K562 (cell line): ENCODE data around the gene SMARCB1. TPM values are rescaled to one million over a fixed set of nuclear protein-coding genes. Genes with fewer than 3 reads are reported as not detected.

ENCODE experiments used
- ATAC-seq: fragments of 200-7000 bp; cut with Tn5 transposase; 3 replicates; pipeline ENCODE4 v1.9.1; 2020; ENCODE audit warnings: moderate library complexity
- BruUV-seq: library from RNA; stranded (reverse); fragments of 400-500 nt; replicated peaks from 2 replicates; lab custom pipeline; 2021; lab: Mats Ljungman, UMichigan
- CTCF ChIA-PET: fragments of 300-600 bp; formaldehyde crosslinking; extraction: SDS; loops from one replicate; lab custom pipeline; 2021; ENCODE audit warnings: low intra/inter-chr PET ratio; lab: Yijun Ruan, JAX
- POLR2A ChIA-PET: fragments of 300-600, 350-650 bp; sonication (Branson Sonifier 250); formaldehyde crosslinking; extraction: SDS; loops from one replicate; lab custom pipeline; 2021; ENCODE audit warnings: antibody characterized with exemption, inconsistent platforms; lab: Yijun Ruan, JAX
- DNase-seq, 4 experiments: peaks; one replicate each; pipeline versions ENCODE4 v3.0.0 to v3.0.0-alpha.2; 2011 to 2018; ENCODE audit warnings: low spot score in 3 of 4, mixed read lengths in 3 of 4; ENCODE audit errors: extremely low read depth in 1 of 4
- FAIRE-seq: peaks from 2 replicates; lab custom pipeline; 2011; peaks lifted over from hg19 to GRCh38; lab: Jason Lieb, UNC
- H2AFZ ChIP-seq: 2 replicates; pipeline ENCODE4 v1.6.0; 2011; ENCODE audit warnings: low read depth, low read length, control low read depth, inconsistent platforms
- H3K27ac ChIP-seq: fragments of 200-600 bp; 3 replicates; pipeline ENCODE4 v1.8.0; 2011; ENCODE audit warnings: low read depth, mild to moderate bottlenecking, control low read depth, inconsistent platforms, low read length, moderate library complexity, mixed read lengths; ENCODE audit errors: extremely low read depth
- H3K27me3 ChIP-seq, 2 experiments: fragments of 300-600 bp in 1 of 2; 2 replicates in 1 of 2; 3 replicates in 1 of 2; pipeline versions ENCODE4 v1.6.0 to v1.8.0; 2011; ENCODE audit warnings: inconsistent platforms in 2 of 2, low read length in 2 of 2, mild to moderate bottlenecking in 1 of 2, mixed read lengths in 1 of 2, moderate library complexity in 1 of 2; ENCODE audit not compliant: control insufficient read depth in 2 of 2, insufficient read depth in 2 of 2
- H3K36me3 ChIP-seq: fragments of 300-600 bp; 3 replicates; pipeline ENCODE4 v1.8.0; 2011; ENCODE audit warnings: mild to moderate bottlenecking, low read length, inconsistent platforms; ENCODE audit not compliant: control insufficient read depth, insufficient read depth
- H3K4me1 ChIP-seq, 2 experiments: fragments of 200-600 bp in 1 of 2; replicated peaks in 1 of 2; 2 replicates in 1 of 2; 3 replicates in 1 of 2; pipeline versions ENCODE4 v1.5.1 to v1.8.0; 2011; ENCODE audit warnings: inconsistent platforms in 2 of 2, low read length in 2 of 2, mild to moderate bottlenecking in 1 of 2, mixed read lengths in 1 of 2, moderate library complexity in 1 of 2; ENCODE audit not compliant: control insufficient read depth in 2 of 2, insufficient read depth in 2 of 2
- H3K4me2 ChIP-seq: 2 replicates; pipeline ENCODE4 v1.6.1; 2011; ENCODE audit warnings: low read length, control low read depth, inconsistent platforms, mixed read lengths; ENCODE audit not compliant: insufficient read depth
- H3K4me3 ChIP-seq: fragments of 200-600 bp; sonication (generic), shearing (Covaris generic); 2 replicates; pipeline ENCODE4 v1.5.1; 2016; ENCODE audit warnings: control low read depth, inconsistent platforms
- H3K79me2 ChIP-seq: fragments of 200-600 bp; 3 replicates; pipeline ENCODE4 v1.8.0; 2011; ENCODE audit warnings: low read length, inconsistent platforms; ENCODE audit not compliant: control insufficient read depth, insufficient read depth
- H3K9ac ChIP-seq, 2 experiments: 2 replicates each; pipeline versions ENCODE4 v1.6.0 to v1.6.1; 2011; ENCODE audit warnings: low read depth in 2 of 2, low read length in 2 of 2, control low read depth in 1 of 2, inconsistent platforms in 1 of 2, mild to moderate bottlenecking in 1 of 2, mixed read lengths in 1 of 2; ENCODE audit not compliant: insufficient read depth in 1 of 2
- H3K9me1 ChIP-seq: one replicate; pipeline ENCODE4 v1.6.0; 2011; ENCODE audit warnings: inconsistent platforms, mild to moderate bottlenecking, low read length, moderate library complexity; ENCODE audit not compliant: control insufficient read depth, insufficient read depth
- H3K9me3 ChIP-seq: replicated peaks from 2 replicates; pipeline ENCODE4 v1.5.1; 2011; ENCODE audit warnings: low read depth, low read length, inconsistent platforms; ENCODE audit not compliant: control insufficient read depth, insufficient read depth
- H4K20me1 ChIP-seq: replicated peaks from 2 replicates; pipeline ENCODE4 v1.6.1; 2011; ENCODE audit warnings: low read length, inconsistent platforms, mixed read lengths; ENCODE audit not compliant: control insufficient read depth, insufficient read depth
- BCOR ChIP-seq: fragments of 450-650 bp; IDR thresholded peaks from 2 replicates; pipeline ENCODE4 v1.6.1; 2016
- CXXC5 ChIP-seq: fragments of 250-450 bp; sonication (Bioruptor Pico); IDR thresholded peaks from 2 replicates; pipeline ENCODE4 v1.8.0; 2022; ENCODE audit warnings: inconsistent platforms, mild to moderate bottlenecking, moderate library complexity
- ETV6 ChIP-seq, 3 experiments: fragments of 150-350 bp in 1 of 3; sonication (generic) in 1 of 3; formaldehyde crosslinking in 1 of 3; IDR thresholded peaks; 2 replicates each; pipeline versions ENCODE4 v1.6.1 to v1.8.0; 2014 to 2022; ENCODE audit warnings: borderline replicate concordance in 2 of 3, low read depth in 2 of 3, antibody characterized with exemption in 1 of 3, low read length in 1 of 3, mild to moderate bottlenecking in 1 of 3, missing genetic modification reagents in 1 of 3
- KLF6 ChIP-seq: fragments of 250-450 bp; sonication (Bioruptor Pico); IDR thresholded peaks from 2 replicates; pipeline ENCODE4 v1.4.0; 2020; ENCODE audit warnings: mild to moderate bottlenecking, moderate library complexity, borderline replicate concordance
- NR2C1 ChIP-seq, 2 experiments: fragments of 450-650 bp; IDR thresholded peaks; 2 replicates each; pipeline ENCODE4 v1.6.1; 2017; ENCODE audit warnings: mild to moderate bottlenecking in 2 of 2, antibody characterized with exemption in 1 of 2, inconsistent platforms in 1 of 2, missing compliant biosample characterization in 1 of 2, missing genetic modification characterization in 1 of 2
- NR2C2 ChIP-seq, 2 experiments: fragments of 200-800 bp in 1 of 2; sonication (Bioruptor generic) in 1 of 2; sonication (generic) in 1 of 2; formaldehyde crosslinking in 1 of 2; IDR thresholded peaks; 2 replicates each; pipeline versions ENCODE4 v1.6.1 to v1.8.0; 2016 to 2022; ENCODE audit warnings: mild to moderate bottlenecking in 1 of 2, missing compliant biosample characterization in 1 of 2, missing genetic modification characterization in 1 of 2, missing genetic modification reagents in 1 of 2
- NR4A1 ChIP-seq, 2 experiments: fragments of 250-450 bp in 1 of 2; fragments of 450-650 bp in 1 of 2; sonication (Bioruptor Pico) in 1 of 2; IDR thresholded peaks; 2 replicates each; pipeline versions ENCODE4 v1.4.0 to v1.6.1; 2016 to 2020; ENCODE audit warnings: mild to moderate bottlenecking in 2 of 2, missing compliant biosample characterization in 1 of 2, missing genetic modification characterization in 1 of 2, moderate library complexity in 1 of 2
- RBFOX2 ChIP-seq: fragments of 200-400 bp; formaldehyde crosslinking; IDR thresholded peaks from 2 replicates; pipeline ENCODE4 v1.6.1; 2017; ENCODE audit warnings: low read depth, mild to moderate bottlenecking, low read length, moderate library complexity
- ZKSCAN3 ChIP-seq: fragments of 250-450 bp; sonication (Bioruptor Pico); IDR thresholded peaks from 2 replicates; pipeline ENCODE4 v1.4.0; 2020
- ZNF431 ChIP-seq: sonication (generic); formaldehyde crosslinking; IDR thresholded peaks from 2 replicates; pipeline ENCODE4 v1.8.0; 2022; ENCODE audit warnings: mild to moderate bottlenecking, missing genetic modification reagents
- ZNF583 ChIP-seq: fragments of 250-450 bp; sonication (Bioruptor Pico); IDR thresholded peaks from 2 replicates; pipeline ENCODE4 v1.4.0; 2020
- ZNF699 ChIP-seq: fragments of 250-450 bp; sonication (Bioruptor Pico); IDR thresholded peaks from 2 replicates; pipeline ENCODE4 v1.8.0; 2021; ENCODE audit warnings: mild to moderate bottlenecking, moderate library complexity; ENCODE audit not compliant: insufficient replicate concordance
- WGBS: fragments of 100-300 bp; shearing (Covaris generic); methylation state at CpG from one replicate; pipeline ENCODE4 v1.1.6; 2016; ENCODE audit warnings: low coverage, mixed read lengths; ENCODE audit not compliant: insufficient coverage; ENCODE audit errors: missing lambda C conversion rate; 5-methylcytosine and 5-hydroxymethylcytosine counted together
- in situ Hi-C: fragments of 300-500 bp; cut with MboI; formaldehyde crosslinking; loops from 4 replicates; pipeline ENCODE4 v1.15.0; 2018; ENCODE audit warnings: inconsistent platforms, mixed read lengths
- intact Hi-C: fragments of 100-400 bp; cut with micrococcal nuclease; formaldehyde crosslinking; loops from 2 replicates; pipeline ENCODE4 v1.14.2; 2022
- polyA plus RNA-seq, 8 experiments: library from polyadenylated mRNA; depleted of rRNA in 4 of 8; stranded (reverse) in 5 of 8; unstranded in 3 of 8; fragments of >200 nt; fragmentation: Nextera tagmentation in 2 of 8; fragmentation: Illumina TruSeq in 1 of 8; extraction: Ambion mirVana in 2 of 8; extraction: Trizol in 1 of 8; gene quantifications; 2 replicates each; pipeline versions ENCODE4 v1.2.1 to v1.2.3, GENCODE V29; 2011 to 2014; ENCODE audit warnings: inconsistent platforms in 1 of 8, missing spikeins in 1 of 8
- total RNA-seq, 7 experiments: library from RNA; depleted of rRNA in 6 of 7; stranded (reverse); fragments of >200 nt in 6 of 7; fragmentation: Illumina TruSeq in 2 of 7; extraction: Trizol in 2 of 7; gene quantifications; 2 replicates each; pipeline versions ENCODE4 v1.2.1 to v1.2.3, GENCODE V29; 2011 to 2021; ENCODE audit warnings: low replicate concordance in 1 of 7
- TF ChIP-seq, protein P1 (sequence below): fragments of 450-650 bp; IDR thresholded peaks from 2 replicates; pipeline ENCODE4 v1.6.1; 2016; ENCODE audit warnings: antibody characterized with exemption

SMARCB1 gene
- total and polyA plus RNA-seq, 9 of the 15 experiments (the other 6 are each of a cell fraction or from before 2014, with no cell fraction given): 1.2 to 113 (median 65.4) TPM

GRCh38 chr22:23772315-23772648 is 14.5 kb upstream of the SMARCB1 start:
- intact Hi-C loops: no loop called here

GRCh38 chr22:23772649-23773473 is 13.9 kb upstream of the SMARCB1 start, which contains the start of gene MMP11:
MMP11 (plus strand) TSS chr22:23772849; CDS start chr22:23772871, 22 bp downstream.
- H3K4me2 ChIP-seq: peak within 1 kb of the TSS; percentile 75
- H3K36me3 ChIP-seq: no peaks in the 10 kb centered on the region
- intact Hi-C loops (no loop called here), in situ Hi-C loops (no loop called here)
- H3K79me2 ChIP-seq: peaks cover 4% of the 10 kb centered on the region; the same call in 2 of the 3 replicates
- H3K9ac ChIP-seq: peak within 1 kb of the TSS; percentile 59 to 88
- peak within 1 kb of the TSS; percentile 97 for H2AFZ ChIP-seq
- peaks cover 3 to 30% of the 10 kb centered on the region in 2 experiments; a peak in 3 of 5 replicates for H3K4me1 ChIP-seq
- ChIA-PET CTCF (interaction anchor here (0.6 kb wide), 1 partner anchor 75 kb away, joined by 5 read pairs; no protein-coding TSS in a partner anchor), POLR2A (no interaction called here)
- no peaks in the 10 kb centered on the region for H3K9me3 ChIP-seq
- no peaks in the 10 kb centered on the region for H4K20me1 ChIP-seq
- BruUV-seq: no TSS peak
- H3K9me1 ChIP-seq: no peaks in the 10 kb centered on the region
- 0 out of 3 replicates have a peak within 1 kb of the TSS, but pooled peaks have one; percentile 44 for H3K27ac ChIP-seq
- no peaks in the 10 kb centered on the region for H3K27me3 ChIP-seq
- ATAC-seq (peak; percentile 71), DNase-seq (peak; percentile 69 to 83 (median 83)), FAIRE-seq (no peak)
- WGBS: 14% methylated on average over 21 of the region's 79 CpGs
- H3K4me3 ChIP-seq: peak within 1 kb of the TSS; percentile 47
- TF ChIP-seq ZNF431 (CRISPR knock-in tag) (no peak), CXXC5 (CRISPR knock-in tag) (peak; percentile 66), ZNF699 (CRISPR knock-in tag) (no peak), BCOR (no peak), ZKSCAN3 (CRISPR knock-in tag) (no peak), KLF6 (CRISPR knock-in tag) (no peak), RBFOX2 (peak; percentile 56), NR4A1 (CRISPR knock-in tag; IDR thresholded peaks at IDR 0.05) (no peak), NR4A1 (tag; IDR thresholded peaks at IDR 0.05) (no peak)
- TF ChIP-seq, protein P1, sequence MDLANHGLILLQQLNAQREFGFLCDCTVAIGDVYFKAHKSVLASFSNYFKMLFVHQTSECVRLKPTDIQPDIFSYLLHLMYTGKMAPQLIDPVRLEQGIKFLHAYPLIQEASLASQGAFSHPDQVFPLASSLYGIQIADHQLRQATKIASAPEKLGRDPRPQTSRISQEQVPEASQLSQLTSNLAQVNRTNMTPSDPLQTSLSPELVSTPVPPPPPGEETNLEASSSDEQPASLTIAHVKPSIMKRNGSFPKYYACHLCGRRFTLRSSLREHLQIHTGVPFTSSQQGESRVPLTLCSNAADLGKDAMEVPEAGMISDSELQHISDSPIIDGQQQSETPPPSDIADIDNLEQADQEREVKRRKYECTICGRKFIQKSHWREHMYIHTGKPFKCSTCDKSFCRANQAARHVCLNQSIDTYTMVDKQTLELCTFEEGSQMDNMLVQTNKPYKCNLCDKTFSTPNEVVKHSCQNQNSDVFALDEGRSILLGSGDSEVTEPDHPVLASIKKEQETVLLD: no peak

More at GRCh38 chr22:23772315-23772648, 14.5 kb upstream of the SMARCB1 start:
- DNase-seq (peak in 1 of 4 experiments; percentile 27), FAIRE-seq (no peak), ATAC-seq (peak; percentile 1; the same call in 1 of the 3 replicates)
- no TSS peak for BruUV-seq
- ChIA-PET POLR2A (no interaction called here), CTCF (no interaction called here)
- H3K4me1 ChIP-seq: peaks cover 3 to 34% of the 10 kb centered on the region in 2 experiments; a peak in 3 of 5 replicates
- H3K36me3 ChIP-seq: no peaks in the 10 kb centered on the region
- in situ Hi-C loops: no loop called here
- peak overlapping the region; percentile 59 to 87 for H3K9ac ChIP-seq
- TF ChIP-seq ETV6 (IDR thresholded peaks at IDR 0.05; ENCODE audit: borderline replicate concordance in 1 of 2, low read depth in 2 of 2, low read length in 1 of 2) (no peak), ETV6 (CRISPR knock-in tag; IDR thresholded peaks at IDR 0.05; ENCODE audit: borderline replicate concordance) (no peak), NR2C2 (CRISPR knock-in tag; IDR thresholded peaks at IDR 0.05) (no peak), NR2C2 (tag; IDR thresholded peaks at IDR 0.05) (peak; percentile 21; the same call in 1 of the 2 replicates), NR2C1 (IDR thresholded peaks at IDR 0.05) (peak; percentile 41; the same call in 1 of the 2 replicates), NR2C1 (tag; IDR thresholded peaks at IDR 0.05) (peak; percentile 51), ZNF583 (CRISPR knock-in tag) (no peak)
- H3K9me1 ChIP-seq: no peaks in the 10 kb centered on the region
- no peaks in the 10 kb centered on the region for H3K9me3 ChIP-seq
- H4K20me1 ChIP-seq: no peaks in the 10 kb centered on the region
- WGBS: 5% methylated on average over 6 of the region's 6 CpGs
- peaks cover 9% of the 10 kb centered on the region for H3K79me2 ChIP-seq
- H2AFZ ChIP-seq: peak overlapping the region; percentile 97
- H3K27me3 ChIP-seq: no peaks in the 10 kb centered on the region
- peak overlapping the region; percentile 47 for H3K4me3 ChIP-seq
- 0 out of 3 replicates have a peak overlapping the region, but pooled peaks have one; percentile 44 for H3K27ac ChIP-seq
- H3K4me2 ChIP-seq: peak overlapping the region; percentile 72
